GM12865 (cell line): ENCODE measurements around the gene ADARB1.

Experiments used
- DNase-seq: peaks from one replicate; pipeline ENCODE4 v3.0.0; 2010; ENCODE audit warnings: low read depth
- H3K4me3 ChIP-seq: 2 replicates; pipeline ENCODE4 v1.5.1; 2011; ENCODE audit warnings: mild to moderate bottlenecking, low read depth, low read length, control low read depth
- CTCF ChIP-seq: IDR thresholded peaks from 2 replicates; pipeline ENCODE4 v1.5.1; 2011; ENCODE audit warnings: low read length, control low read depth, low read depth, inconsistent platforms; ENCODE audit not compliant: insufficient read depth; ENCODE audit errors: missing control alignments

Gene ADARB1

GRCh38 chr21:45084881-45085536 lies 10.6 kb downstream of the ADARB1 start:
- TF ChIP-seq CTCF, result no peak
- DNase-seq, result no peak
- no peak overlapping the region for H3K4me3 ChIP-seq

- no peak for DNase-seq
- H3K4me3 ChIP-seq, result no peak overlapping the region
Measured at GRCh38 chr21:45085700-45086099, 11.3 kb downstream of the ADARB1 start.

GRCh38 chr21:45086337-45086958 lies 12.1 kb downstream of the ADARB1 start:
- no peak for TF ChIP-seq CTCF
- no peak overlapping the region for H3K4me3 ChIP-seq
- DNase-seq, result no peak

More at GRCh38 chr21:45085700-45086099, 11.3 kb downstream of the ADARB1 start:
- no peak for TF ChIP-seq CTCF

- no peak for TF ChIP-seq CTCF
- no peak for DNase-seq
- no peak overlapping the region for H3K4me3 ChIP-seq
Measured at GRCh38 chr21:45087022-45087823, 12.8 kb downstream of the ADARB1 start.

- H3K4me3 ChIP-seq, result no peak overlapping the region
- TF ChIP-seq CTCF, result no peak
- no peak for DNase-seq
Measured at GRCh38 chr21:45088116-45088515, 13.7 kb downstream of the ADARB1 start.

DNA sequence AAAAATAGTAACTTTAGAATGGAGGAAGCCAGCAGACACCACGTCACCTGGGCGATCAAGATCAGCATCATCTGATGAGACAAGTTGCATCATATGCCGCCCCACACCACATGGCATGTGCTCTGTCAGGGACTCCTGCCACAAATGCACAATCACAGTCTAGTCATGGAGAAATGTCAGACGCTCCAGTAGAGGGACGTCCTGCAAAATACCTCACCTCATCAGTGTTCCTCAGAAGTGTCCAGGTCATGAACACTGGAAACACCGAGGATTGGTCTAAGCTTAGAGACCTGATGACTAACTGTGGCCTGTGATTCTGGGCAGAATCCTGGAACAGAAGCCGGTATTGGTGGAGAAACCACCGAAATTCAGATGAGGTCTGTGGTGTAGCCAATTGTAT lies 14.3 kb downstream of the ADARB1 start:
- H3K4me3 ChIP-seq, result no peak overlapping the region
- no peak for DNase-seq
- TF ChIP-seq CTCF, result no peak
